ENCODE measurements around the gene NHEJ1.

- TF ChIP-seq CTCF (IDR thresholded peaks at IDR 0.05; ENCODE audit: extremely low read depth in 1 of 2, insufficient read depth in 1 of 2, low read depth in 1 of 2, low read length in 2 of 2), result no peak
- no peak for TF ChIP-seq POLR2A (IDR thresholded peaks at IDR 0.05; ENCODE audit: low read depth, low read length)
- no peak for TF ChIP-seq EZH2 (IDR thresholded peaks at IDR 0.05; ENCODE audit: borderline replicate concordance, low read depth, low read length, severe bottlenecking)
- no peak for TF ChIP-seq POLR2AphosphoS5 (IDR thresholded peaks at IDR 0.05; ENCODE audit: insufficient read depth, low read depth, low read length)
- no peak for TF ChIP-seq MAX (IDR thresholded peaks at IDR 0.05; ENCODE audit: insufficient read depth, insufficient read length)
- no peak for TF ChIP-seq MYC (IDR thresholded peaks at IDR 0.05; ENCODE audit: low read depth, low read length)
- no peak for TF ChIP-seq JUN (IDR thresholded peaks at IDR 0.05; ENCODE audit: borderline replicate concordance, insufficient read depth, insufficient read length, low read depth)
- TF ChIP-seq FOS (IDR thresholded peaks at IDR 0.05; ENCODE audit: borderline replicate concordance, insufficient read depth, low read length), result no peak
These were observed 9.5 kb upstream of the NHEJ1 start, which contains the start of gene SLC23A3 for GRCh38 chr2:219169930-219170654.
